Loucy (cell line): ENCODE measurements around the gene CPT1B.
A peak's percentile ranks its signal among the peaks of the same experiment; 100 is the strongest.

Source experiments
- H2AFZ ChIP-seq: fragments of 200-600 bp; sonication (generic); 2 replicates; pipeline ENCODE4 v1.6.0; 2016; ENCODE audit warnings: antibody characterized with exemption, mild to moderate bottlenecking, low read length, moderate library complexity
- H3F3A ChIP-seq: fragments of 200-600 bp; 2 replicates; pipeline ENCODE4 v1.6.0; 2016; ENCODE audit warnings: antibody characterized with exemption, low read depth, mild to moderate bottlenecking
- H3K27me3 ChIP-seq: fragments of 200-600 bp; sonication (generic); 2 replicates; pipeline ENCODE4 v1.6.1; 2014; ENCODE audit warnings: low read length, mild to moderate bottlenecking; ENCODE audit not compliant: insufficient read depth, poor library complexity, severe bottlenecking
- H3K36me3 ChIP-seq: fragments of 200-600 bp; sonication (generic); 2 replicates; pipeline ENCODE4 v1.6.1; 2016; ENCODE audit warnings: low read length; ENCODE audit not compliant: insufficient read depth
- H3K4me1 ChIP-seq: fragments of 200-600 bp; sonication (generic); 2 replicates; pipeline ENCODE4 v1.5.1; 2014; ENCODE audit warnings: low read length, mild to moderate bottlenecking; ENCODE audit not compliant: insufficient read depth, poor library complexity, severe bottlenecking
- H3K4me2 ChIP-seq: fragments of 200-600 bp; sonication (generic); 2 replicates; pipeline ENCODE4 v1.6.0; 2014; ENCODE audit warnings: antibody characterized with exemption, low read length, low read depth, mild to moderate bottlenecking; ENCODE audit not compliant: poor library complexity, severe bottlenecking
- H3K4me3 ChIP-seq: fragments of 200-600 bp; sonication (generic); 2 replicates; pipeline ENCODE4 v1.5.1; 2014; ENCODE audit warnings: low read length, mild to moderate bottlenecking, mixed read lengths; ENCODE audit not compliant: poor library complexity, severe bottlenecking
- H3K79me2 ChIP-seq: fragments of 200-600 bp; sonication (generic); 2 replicates; pipeline ENCODE4 v1.6.1; 2014; ENCODE audit warnings: low read length; ENCODE audit not compliant: insufficient read depth
- H3K9ac ChIP-seq: fragments of 200-600 bp; sonication (generic); 2 replicates; pipeline ENCODE4 v1.6.0; 2014; ENCODE audit warnings: mild to moderate bottlenecking, low read depth, low read length, moderate library complexity; ENCODE audit not compliant: poor library complexity, severe bottlenecking
- H3K9me2 ChIP-seq: fragments of 200-600 bp; sonication (generic); replicated peaks from 2 replicates; pipeline ENCODE4 v1.6.1; 2016; ENCODE audit warnings: low read depth, low read length, mixed read lengths
- H3K9me3 ChIP-seq: fragments of 200-600 bp; sonication (generic); 2 replicates; pipeline ENCODE4 v1.6.1; 2014; ENCODE audit warnings: mild to moderate bottlenecking, antibody characterized with exemption, low read length, low read depth; ENCODE audit not compliant: insufficient read depth
- H4K20me1 ChIP-seq: fragments of 200-600 bp; sonication (generic); 2 replicates; pipeline ENCODE4 v1.6.0; 2014; ENCODE audit warnings: antibody characterized with exemption, low read length, mild to moderate bottlenecking; ENCODE audit not compliant: insufficient read depth, poor library complexity, severe bottlenecking
- CTCF ChIP-seq: fragments of 200-600 bp; sonication (generic); conservative IDR thresholded peaks from 2 replicates; pipeline ENCODE4 v1.5.1; 2014; ENCODE audit warnings: mild to moderate bottlenecking, antibody characterized with exemption, low read length
- EZH2phosphoT487 ChIP-seq: fragments of 200-600 bp; IDR thresholded peaks from 2 replicates; pipeline ENCODE4 v1.6.1; 2018; ENCODE audit warnings: antibody characterized with exemption, mild to moderate bottlenecking, moderate library complexity, borderline replicate concordance

Gene CPT1B

GRCh38 chr22:50577987-50578775 lies at the start of gene CPT1B:
CPT1B (minus strand) TSS chr22:50578427; CDS start chr22:50577915, 512 bp downstream.
- H3K9ac ChIP-seq, result no peak within 1 kb of the TSS
- no peaks in the 10 kb centered on the region for H3K9me3 ChIP-seq
- no peaks in the 10 kb centered on the region for H3K36me3 ChIP-seq
- TF ChIP-seq CTCF (no peak), EZH2phosphoT487 (no peak)
- peaks cover 12% of the 10 kb centered on the region for H3K4me1 ChIP-seq
- H3F3A ChIP-seq, result no peaks in the 10 kb centered on the region
- peaks cover 2% of the 10 kb centered on the region for H4K20me1 ChIP-seq
- no peak within 1 kb of the TSS for H3K4me2 ChIP-seq
- H3K27me3 ChIP-seq, result no peaks in the 10 kb centered on the region
- no peak within 1 kb of the TSS for H3K4me3 ChIP-seq
- peaks cover 17% of the 10 kb centered on the region for H3K79me2 ChIP-seq
- no peaks in the 10 kb centered on the region for H3K9me2 ChIP-seq
- H2AFZ ChIP-seq, result no peak within 1 kb of the TSS

GRCh38 chr22:50626850-50627641 lies 48.8 kb upstream of the CPT1B start:
- TF ChIP-seq EZH2phosphoT487 (no peak), CTCF (no peak)
- no peaks in the 10 kb centered on the region for H3K9me2 ChIP-seq
- no peaks in the 10 kb centered on the region for H4K20me1 ChIP-seq
- H2AFZ ChIP-seq, result peak overlapping the region; percentile 91; the same call in 1 of the 2 replicates
- peak overlapping the region; percentile 98 for H3K4me3 ChIP-seq
- no peaks in the 10 kb centered on the region for H3F3A ChIP-seq
- H3K4me2 ChIP-seq, result peak overlapping the region; percentile 91
- peaks cover 36% of the 10 kb centered on the region for H3K4me1 ChIP-seq
- H3K27me3 ChIP-seq, result no peaks in the 10 kb centered on the region
- peak overlapping the region; percentile 97 for H3K9ac ChIP-seq
- H3K9me3 ChIP-seq, result no peaks in the 10 kb centered on the region
- 0 out of 2 replicates have a peak, but pooled peaks cover 7% of the 10 kb centered on the region for H3K79me2 ChIP-seq
- no peaks in the 10 kb centered on the region for H3K36me3 ChIP-seq

DNA sequence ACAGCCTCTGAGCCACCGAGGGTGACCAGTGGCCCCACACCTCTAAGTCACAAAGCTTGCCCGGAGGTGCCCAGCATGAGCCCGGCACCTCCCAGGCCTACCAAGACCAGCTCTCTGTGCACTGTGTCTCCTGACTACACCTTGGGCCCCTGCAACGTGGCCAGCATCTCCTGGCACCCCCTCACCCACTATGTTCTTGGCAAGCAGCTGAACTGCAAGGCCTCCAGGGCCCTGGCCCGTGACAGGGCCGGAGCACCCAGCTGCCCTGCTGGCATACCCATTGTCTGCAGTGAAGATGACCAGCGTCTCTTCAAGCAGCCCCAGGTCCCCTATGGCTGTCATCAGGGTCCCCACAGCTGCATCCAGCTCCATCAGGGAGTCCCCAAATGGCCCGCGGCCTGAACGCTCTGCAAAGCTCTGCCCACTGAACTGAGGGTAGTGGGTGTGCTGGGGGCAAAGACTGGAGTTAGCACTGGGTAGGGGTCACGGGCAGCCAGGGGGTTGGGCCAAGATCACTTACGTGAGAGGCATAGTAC lies 48.2 kb upstream of the CPT1B start:
- TF ChIP-seq EZH2phosphoT487 (no peak), CTCF (0 out of 2 replicates have a peak, but pooled peaks have one; percentile 3)
- H3K4me3 ChIP-seq, result no peak overlapping the region
- no peaks in the 10 kb centered on the region for H4K20me1 ChIP-seq
- 0 out of 2 replicates have a peak, but pooled peaks cover 4% of the 10 kb centered on the region for H3F3A ChIP-seq
- no peaks in the 10 kb centered on the region for H3K9me2 ChIP-seq
- H3K27me3 ChIP-seq, result no peaks in the 10 kb centered on the region
- H3K9me3 ChIP-seq, result no peaks in the 10 kb centered on the region
- peaks cover 35% of the 10 kb centered on the region for H3K4me1 ChIP-seq
- H3K36me3 ChIP-seq, result no peaks in the 10 kb centered on the region
- no peak overlapping the region for H3K9ac ChIP-seq
- H3K4me2 ChIP-seq, result peak overlapping the region; percentile 91
- 0 out of 2 replicates have a peak, but pooled peaks cover 7% of the 10 kb centered on the region for H3K79me2 ChIP-seq
- no peak overlapping the region for H2AFZ ChIP-seq
